GM18873 (cell line): ENCODE data around the gene COL4A4.

ENCODE experiments used
- ATAC-seq: cut with Tn5 transposase; IDR thresholded peaks from one replicate; pipeline ENCODE4 v1.9.1; 2021; ENCODE audit warnings: mild to moderate bottlenecking, moderate library complexity, moderate number of reproducible peaks; ENCODE audit not compliant: unreplicated experiment, low FRiP score

Gene COL4A4

DNA sequence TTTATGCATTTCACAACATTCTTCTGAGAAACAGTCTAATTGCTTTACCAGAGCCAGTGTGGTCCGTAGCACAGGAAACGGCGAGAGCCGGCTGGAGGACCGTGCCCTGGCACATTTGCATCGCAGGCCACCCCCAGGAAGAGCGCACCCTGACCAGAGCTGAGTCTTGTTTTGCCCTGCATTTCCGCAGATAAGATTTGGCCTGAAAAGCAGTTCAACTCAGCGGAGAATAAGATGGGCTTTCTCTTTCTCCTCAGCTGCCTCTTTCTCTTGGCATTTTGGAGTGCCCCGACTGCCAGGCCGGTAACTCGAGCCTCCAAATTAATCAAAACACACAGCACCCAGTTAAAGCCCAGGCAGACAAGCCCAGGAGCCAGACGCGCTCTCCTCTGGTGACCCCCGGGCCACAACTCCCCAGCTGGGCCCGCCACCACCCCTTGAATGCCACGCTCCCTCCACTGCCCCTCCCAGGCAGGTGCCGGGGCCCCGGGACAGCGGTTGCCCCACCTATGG, 464 bp downstream of the COL4A4 start:
- ATAC-seq: peak; percentile 77

DNA sequence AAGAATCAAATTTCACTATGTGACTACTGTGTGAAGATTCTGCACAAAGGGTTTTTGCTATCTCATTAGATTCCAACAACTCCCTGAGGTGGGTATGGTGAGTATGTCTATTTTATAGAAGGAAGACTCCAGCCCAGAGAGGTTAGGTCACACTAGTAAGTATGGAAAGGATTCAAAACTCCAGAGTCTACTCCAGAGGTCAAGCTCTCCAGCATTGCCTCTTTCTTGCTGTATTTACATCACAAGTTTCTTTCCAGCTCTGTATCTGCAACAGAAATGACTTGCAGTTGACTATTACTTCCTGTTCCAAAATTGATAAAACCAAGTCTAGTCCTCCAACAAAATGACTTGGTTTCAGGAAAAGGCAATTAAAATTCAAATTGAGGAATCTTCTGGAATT, 2.1 kb downstream of the COL4A4 start:
- ATAC-seq: no peak

DNA sequence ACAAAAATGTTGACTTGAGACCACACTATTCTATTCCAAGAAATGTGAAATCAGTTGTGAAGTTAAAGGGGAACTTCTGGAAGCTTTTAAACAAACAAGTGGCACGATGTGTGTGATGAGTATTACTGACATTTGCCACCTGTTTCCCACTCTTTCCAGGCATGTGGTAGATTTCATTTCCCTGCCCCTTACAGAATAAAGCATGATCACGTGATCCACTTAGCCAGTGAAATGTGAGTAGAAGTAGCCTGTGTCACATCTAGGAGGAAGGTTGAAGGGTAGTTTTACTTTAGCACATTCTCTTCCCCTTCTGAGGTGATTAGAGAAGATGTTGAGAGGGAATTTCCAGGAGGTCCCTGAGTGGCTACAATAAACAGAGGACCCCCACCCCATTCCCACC, 3.8 kb downstream of the COL4A4 start:
- ATAC-seq: no peak

DNA sequence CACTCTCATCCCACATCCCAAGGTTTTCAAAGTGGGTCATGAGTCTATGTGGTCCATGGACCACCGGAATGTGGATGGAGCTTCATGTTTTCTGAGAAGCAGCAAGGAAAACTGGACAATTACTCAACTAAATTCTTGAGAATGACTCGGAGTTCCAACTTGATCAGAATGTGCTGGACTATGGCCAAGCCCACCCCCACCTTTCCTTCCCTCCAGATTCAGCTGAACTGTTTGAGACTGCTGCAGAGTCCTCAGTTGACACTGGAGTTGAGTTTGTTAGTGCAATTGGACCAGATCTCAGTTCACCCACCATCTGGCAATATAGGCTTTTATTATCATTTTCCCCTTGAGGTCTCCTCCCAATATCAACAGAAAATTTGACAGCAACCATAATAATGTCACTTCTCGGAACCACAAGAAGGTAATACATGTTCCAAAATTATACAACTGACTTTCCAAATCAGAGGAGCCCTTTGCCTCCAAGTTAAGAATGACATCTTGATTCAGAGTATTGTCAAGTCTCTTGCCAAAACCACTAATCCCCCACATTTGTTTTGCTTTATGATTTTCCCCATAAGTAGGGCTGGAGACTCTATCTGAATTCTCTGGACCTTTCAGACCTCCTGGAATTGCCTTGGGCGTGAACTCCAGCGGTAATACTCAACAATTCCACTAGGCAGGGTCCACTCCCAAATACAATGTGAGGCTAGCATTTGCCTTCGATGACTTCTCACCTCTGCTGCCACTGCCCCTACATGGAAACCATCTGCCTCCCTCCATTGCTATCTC, 8.8 kb downstream of the COL4A4 start:
- ATAC-seq: no peak

DNA sequence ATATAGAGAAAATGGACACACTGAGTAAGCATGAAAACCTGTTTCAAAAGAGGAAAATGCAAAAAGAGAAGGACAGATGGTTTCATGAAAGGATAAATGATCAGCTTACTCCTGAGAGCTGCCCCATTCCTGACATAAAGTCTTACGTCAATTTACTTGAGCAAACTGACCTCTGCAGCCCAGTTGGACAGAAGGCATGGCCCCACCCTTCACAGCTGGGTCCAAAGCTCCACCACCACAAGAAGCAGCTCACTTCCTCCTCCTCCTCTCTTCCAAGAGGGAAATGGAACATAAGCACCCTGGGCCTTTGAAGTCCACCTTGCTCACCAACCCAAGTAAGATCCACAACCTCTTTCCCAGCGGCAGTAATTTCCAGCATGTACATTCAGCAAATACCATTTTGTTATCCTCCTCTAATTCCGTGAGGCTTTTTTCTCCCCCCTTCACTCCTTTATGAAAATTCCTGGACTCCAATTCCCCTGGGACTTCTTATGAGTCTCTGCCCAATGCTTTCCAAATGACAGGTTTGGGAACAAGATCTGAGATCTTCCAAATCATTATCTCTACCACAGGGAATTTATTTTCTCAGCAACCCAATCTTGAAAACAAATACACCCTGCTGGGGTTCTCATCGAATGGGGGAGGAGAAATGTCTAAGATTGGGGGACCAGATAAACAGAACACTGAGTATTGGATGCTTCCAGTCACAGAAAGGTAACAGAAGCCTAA, 10.1 kb downstream of the COL4A4 start:
- no peak for ATAC-seq

DNA sequence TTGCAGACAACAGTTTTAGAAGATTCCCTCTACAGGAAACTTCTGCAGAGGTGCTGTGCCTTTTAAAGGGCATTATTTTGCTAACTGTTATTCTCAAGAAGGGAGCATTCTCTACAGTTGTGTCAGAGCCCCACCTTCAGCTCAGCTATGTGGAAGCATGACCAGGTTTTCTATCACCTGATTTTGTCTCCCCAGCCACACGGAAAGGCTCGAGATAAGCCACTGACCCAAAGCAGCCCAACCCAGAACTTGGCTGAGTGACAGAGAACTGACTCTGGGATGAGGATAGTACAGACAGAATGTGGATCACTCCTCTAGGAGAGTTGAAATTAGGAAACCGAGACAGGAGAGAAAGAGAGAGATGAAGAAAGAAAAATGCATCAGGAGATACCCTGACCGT, 10.7 kb downstream of the COL4A4 start:
- no peak for ATAC-seq

DNA sequence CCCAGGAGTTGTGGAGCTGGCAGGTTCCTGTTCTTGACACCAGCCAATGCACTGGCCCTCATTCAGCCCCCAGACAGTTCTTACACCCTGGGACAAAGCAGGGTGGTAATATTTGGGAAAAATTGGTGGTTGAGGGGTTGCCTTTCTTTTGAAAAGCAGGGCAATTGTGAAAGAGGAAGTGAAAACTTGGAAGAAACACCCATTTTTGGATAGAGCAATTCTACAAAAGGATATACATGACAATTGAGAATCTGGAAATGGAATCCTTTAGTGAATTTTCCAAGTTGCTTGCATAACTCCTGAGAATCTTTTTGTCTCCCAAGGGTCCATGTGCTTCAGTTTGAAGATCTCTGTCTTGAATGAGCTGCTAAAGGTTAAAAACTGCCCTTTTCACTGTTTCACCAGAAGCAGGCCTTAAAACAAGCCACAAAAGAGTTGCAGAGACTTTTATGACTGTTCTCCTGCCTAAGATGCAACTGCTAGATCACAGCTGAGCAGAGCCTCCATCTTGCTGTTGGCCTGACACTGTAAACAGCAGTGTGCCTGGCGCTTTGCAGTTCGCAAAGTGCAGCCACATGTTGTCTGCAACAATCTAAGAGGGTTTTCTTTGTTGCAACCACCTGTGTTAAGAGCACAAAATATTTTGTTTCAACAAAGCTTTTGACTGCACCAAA, 11.8 kb downstream of the COL4A4 start:
- no peak for ATAC-seq

DNA sequence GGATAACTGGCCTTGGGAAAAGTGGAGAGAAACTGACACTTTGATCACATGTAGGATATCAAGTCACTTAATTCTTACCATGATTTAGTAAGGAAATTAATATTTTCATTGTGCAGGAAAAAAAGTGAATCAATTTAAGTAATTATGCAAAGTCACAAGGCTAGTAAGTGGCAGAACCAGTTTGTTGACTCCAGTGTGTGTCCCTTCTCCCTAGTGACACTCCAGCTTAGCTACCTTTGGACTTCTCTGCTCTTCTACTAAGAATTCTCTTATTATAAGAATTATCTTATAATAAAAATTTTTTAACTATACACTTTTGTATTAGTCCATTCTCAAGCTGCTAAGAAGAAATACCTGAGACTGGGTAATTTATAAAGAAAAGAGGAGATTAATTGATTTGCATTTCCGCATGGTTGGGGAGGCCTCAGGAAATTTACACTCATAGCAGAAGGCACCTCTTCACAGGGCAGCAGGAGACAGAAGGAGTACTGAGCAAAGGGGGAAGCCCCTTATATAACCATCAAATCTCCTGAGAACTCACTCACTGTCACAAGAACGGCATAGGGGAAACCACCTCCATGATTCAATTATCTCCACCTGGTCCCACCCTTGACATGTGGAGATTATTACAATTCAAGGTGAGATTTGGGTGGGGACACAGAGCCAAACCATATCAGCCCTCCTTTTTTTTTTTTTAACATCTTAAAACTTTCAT, 13.6 kb downstream of the COL4A4 start:
- no peak for ATAC-seq

DNA sequence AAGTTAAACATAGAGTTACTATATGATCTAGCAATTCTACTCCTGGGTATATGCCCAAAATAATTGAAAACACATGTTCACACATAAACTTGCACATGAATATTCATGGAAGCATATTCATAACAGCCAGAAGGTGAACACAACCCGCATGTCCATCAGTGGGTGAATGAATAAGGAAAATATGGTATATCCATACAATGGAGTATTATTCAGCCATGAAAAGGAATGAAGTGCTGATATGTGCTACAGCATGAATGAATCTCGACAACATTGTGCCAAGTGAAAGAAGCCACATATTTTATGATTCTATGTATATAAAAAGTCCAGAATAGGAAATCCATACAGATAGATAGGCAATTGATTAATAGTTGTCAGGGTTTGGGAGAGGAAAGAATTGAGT, 15.9 kb downstream of the COL4A4 start:
- ATAC-seq: no peak

DNA sequence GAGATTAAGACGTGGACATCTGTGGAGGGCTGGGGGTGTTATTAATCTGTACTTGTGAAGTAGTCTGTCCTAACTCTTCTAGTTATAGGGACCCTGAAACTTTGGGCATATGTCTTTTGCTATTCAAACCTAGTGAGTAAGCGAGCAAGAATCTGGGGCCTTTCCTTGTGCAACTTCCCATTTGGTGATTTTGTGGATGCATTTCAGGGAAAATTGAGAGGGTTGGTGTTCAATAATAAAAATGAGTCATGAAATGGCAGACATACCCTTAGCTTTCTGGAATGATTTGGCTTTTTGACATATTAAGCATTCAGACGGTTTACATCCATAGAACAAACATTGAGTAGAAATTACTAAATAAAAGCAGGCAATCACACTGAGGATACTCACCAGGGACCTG, 17.0 kb downstream of the COL4A4 start:
- no peak for ATAC-seq

DNA sequence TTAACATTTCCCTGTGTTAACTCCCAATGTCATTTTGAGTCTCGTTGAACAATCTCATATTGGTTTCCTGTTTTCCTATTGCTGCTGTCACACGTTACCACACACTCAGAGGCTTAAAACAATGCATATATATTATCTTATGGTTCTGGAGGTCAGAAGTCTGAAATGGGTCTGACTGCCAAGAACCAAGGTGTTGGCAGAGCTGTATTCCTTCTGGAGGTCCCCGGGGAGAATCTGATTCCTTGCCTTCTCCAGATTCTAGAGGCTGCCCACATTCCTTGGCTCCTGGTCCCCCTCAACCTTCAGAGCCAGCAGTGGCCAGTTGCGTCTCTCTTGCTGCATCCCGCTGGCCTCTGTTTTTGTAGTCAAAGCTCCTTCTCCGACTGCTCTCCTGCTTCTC, 17.5 kb downstream of the COL4A4 start:
- ATAC-seq: no peak

DNA sequence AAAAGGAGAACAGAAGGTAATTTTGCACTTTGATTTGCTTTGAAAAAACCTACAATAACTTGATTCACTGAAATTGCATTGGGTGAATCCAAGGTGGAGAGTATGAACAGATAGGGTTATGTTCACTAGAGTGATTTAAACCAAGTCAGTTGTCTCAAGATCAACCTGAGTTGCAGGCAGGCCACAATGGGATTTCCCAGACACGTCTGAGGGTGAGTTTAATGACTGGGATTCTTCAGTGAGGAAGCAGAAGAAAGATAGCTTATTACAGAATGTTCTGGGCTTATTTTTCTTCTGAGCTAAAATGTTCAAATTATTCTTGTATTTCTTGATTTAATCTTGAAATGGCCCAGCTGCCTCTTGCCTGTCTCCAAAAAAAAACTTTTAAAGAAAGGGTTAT, 20.1 kb downstream of the COL4A4 start:
- ATAC-seq: no peak

DNA sequence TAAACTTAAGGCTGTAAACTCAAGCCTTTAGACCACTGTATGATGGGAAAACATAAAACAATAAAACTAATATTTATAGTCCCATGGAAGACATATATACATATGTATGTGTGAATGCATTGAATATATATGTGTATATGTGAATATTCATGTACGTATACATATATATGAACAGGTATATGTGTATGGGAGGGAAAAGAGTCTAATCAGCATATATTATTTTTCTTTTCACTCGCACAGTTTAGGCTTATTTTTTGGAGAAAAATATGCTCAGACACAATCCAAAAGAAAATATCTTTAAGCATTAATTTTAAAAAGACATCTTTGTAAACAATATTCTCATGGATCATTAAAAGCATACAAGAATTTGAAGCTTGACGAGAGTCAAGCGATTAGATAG, 22.7 kb downstream of the COL4A4 start:
- ATAC-seq: no peak

DNA sequence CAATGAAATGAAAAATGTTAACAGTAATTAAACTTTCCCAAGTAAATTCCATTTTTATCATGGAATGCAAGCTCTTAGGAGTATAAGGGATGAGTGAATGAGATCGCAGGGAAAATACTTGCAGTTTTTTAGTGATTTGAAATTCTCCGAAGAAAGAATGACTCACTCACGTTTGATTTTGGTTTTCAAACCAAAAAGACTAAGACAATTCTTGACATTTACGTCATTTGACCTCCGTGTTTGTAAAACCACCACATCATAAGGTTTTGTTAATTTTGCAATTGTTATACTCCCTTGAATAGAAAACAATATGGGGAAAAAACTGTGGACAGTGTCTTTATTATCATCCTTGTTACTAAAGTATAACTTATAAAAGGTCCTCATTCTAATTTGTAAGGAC, 29.4 kb downstream of the COL4A4 start:
- no peak for ATAC-seq

DNA sequence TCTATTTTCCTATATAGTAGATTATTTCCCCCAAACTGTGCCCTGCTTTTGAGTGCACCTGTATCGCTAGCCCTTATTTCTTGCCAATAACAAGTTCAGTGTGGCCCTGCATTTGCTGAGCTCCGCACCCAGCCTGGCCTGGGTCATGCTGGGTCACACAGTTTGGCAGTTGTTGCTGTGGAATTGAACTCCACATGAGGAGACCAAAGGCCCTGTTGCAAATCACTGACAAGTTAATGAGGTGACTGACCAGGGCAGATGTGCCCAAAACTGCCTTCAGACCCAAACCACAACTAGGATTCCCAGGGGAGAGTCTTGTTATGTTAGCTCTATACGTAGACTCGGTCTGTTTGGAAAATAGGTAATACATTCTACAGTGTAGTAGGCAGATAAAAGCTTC, 31.0 kb downstream of the COL4A4 start:
- ATAC-seq: no peak

DNA sequence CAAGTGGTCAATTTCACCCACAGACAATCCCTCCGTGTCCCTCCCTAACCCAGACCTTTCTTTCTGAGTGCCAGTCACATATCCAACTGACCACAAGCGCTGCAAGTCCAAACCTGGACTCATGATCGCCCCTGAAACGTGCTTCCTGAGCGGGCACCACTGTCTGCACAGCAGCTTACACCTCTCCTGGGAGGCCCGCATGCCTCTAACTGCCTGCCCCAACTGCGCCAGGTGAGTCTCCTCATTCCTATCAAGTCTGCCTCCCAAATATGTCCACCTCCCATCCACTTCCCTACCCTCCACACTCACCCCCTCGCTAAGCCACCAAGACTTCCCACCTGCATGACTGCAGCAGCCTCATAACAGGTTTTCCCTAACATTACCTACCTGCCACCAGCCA, 33.4 kb downstream of the COL4A4 start:
- no peak for ATAC-seq

DNA sequence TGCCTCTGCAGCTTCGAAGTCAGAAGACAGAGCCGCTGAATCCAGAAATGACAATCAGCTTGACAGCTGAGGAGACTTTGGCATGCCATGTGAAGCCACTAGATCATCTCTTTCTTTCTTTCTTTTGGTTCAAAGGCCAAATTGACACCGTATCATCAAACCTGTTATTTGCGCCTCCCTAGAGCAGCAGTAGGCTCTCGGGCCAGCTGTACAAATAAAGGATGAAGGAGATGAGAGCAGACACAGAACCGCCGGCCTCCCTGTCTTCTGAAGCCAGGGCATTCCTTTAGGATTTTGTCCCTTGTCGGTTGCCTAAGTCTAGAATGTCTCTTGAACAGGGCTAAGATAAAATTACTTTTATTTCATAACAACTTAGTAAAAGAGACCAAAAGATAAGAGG, 36.8 kb downstream of the COL4A4 start:
- ATAC-seq: no peak

DNA sequence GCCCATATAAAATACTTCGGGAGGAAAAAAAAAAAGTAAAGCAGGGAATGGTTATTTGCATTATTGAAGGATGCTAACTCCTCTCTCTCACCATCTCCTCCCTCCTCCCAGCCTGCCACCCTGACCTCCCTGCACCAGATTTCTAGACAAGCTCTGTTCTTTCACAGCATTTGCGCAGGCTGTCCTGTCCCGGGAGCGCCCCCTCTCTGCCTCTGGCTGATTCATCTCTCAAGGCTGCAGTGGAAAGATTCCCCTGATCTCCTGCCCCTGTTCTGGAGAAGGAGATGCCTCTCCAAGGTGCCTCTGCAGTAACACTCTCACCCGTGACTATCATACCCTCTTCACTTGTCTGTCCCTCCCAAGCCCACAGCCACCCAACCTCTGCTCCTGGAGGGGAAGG, 38.5 kb downstream of the COL4A4 start:
- ATAC-seq: no peak

DNA sequence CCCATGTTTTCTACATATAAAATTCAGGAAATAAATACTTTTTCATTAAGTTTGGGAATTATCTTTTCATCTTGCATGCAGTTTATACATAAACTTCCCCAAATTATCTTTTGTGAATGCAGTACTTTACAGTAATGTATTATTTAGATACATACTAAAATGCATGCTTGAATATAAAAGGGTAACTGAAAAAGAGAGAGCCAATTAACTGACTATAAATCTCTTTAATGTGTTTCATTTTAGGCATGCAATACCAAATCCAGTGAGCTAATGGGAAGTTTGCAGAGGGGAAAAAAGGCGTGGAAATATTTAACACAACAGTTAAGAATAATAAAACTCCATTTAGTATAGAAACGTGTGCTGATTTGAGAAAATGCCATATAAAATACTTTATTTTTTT, 39.2 kb downstream of the COL4A4 start:
- ATAC-seq: no peak

DNA sequence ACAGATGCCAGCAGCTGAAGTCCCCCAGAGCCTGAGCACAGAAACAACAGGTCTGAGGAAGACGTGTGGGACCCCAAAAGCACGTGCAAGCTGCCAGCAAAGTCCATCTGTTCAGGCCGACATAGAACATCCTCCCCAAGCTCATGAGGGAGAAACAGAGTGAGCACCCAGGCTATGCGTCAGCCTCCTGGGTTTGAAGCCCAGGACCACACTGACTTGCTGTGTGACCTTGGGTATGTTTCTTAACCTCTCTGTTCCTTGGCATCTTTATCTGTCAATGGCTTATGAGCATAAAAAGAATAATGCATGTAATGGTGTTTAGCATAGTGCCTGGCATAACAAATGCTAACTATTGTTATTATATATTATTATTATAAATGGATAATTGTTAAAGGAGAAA, 40.3 kb downstream of the COL4A4 start:
- ATAC-seq: no peak

DNA sequence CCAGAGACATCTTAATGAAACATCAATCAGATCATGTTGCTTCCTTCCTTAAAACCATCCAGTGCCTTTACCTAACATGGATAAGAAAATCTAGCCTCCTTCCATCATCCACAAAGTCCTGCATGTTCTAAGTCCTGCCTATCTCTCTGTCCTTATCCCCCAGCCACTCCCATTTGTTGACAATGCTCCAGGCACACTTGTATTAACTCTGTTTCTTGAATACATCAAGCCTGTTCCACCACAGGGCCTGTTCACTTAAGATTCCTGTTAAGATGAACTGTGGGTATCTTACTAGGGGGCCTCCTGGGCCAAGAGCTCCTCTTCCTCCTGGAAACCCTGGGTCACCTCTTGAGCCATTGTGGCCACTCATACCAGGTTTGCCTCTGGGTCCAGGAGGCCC, 45.7 kb downstream of the COL4A4 start:
- ATAC-seq: no peak
